ENCODE measurements around the gene AGBL5.

AGBL5 gene

DNA sequence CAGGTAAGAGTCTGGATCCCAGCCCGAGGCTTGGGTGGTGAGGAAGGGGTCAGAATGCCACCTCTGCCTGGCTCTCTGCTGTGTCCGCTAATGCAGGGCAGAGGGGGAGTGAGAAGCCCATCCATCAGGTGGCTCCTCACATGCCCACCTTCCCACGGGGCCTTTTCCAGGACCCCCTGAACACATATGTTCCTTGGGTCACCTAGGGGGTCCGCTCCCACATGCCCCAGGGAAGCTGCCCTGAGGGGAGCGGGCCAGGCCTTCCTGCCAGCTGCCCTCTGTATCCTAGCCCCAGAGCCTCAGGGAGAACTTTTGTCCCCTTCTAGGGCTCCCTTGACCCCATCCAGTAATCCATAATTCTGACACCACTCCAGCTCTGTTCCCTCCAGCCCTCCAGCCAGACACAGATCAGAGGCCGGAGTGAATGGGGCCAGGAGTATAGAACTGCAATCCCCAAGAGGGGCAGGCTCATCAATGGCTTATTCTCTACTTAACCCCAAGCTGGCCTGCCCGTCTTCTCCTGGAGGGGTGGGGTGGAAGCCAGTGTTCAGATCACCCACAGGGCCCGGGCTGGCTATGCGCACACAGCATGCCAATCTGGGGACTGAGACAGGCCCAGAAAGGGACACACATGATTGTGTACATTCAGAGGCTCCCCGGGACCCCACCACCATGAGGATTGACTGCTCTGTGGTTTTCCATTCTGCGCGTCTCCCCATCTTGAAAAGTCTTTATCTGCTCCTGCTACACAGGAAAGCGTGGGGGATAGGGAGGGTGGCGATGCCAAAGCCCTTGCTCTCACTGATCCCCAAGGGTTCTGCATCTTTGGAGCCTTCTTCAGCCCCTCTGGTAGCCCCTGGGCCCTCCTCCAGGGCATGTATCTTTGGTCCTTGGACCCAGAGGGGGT lies 28.0 kb downstream of the AGBL5 start:
- DNase-seq (ENCODE audit: low spot score): no peak
- in situ Hi-C loops (cut with MboI; ENCODE audit: low sequenced_read_pairs, unreplicated experiment): no loop called here
- TF ChIP-seq, protein P1, sequence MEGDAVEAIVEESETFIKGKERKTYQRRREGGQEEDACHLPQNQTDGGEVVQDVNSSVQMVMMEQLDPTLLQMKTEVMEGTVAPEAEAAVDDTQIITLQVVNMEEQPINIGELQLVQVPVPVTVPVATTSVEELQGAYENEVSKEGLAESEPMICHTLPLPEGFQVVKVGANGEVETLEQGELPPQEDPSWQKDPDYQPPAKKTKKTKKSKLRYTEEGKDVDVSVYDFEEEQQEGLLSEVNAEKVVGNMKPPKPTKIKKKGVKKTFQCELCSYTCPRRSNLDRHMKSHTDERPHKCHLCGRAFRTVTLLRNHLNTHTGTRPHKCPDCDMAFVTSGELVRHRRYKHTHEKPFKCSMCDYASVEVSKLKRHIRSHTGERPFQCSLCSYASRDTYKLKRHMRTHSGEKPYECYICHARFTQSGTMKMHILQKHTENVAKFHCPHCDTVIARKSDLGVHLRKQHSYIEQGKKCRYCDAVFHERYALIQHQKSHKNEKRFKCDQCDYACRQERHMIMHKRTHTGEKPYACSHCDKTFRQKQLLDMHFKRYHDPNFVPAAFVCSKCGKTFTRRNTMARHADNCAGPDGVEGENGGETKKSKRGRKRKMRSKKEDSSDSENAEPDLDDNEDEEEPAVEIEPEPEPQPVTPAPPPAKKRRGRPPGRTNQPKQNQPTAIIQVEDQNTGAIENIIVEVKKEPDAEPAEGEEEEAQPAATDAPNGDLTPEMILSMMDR (IDR thresholded peaks at IDR 0.05; ENCODE audit: borderline replicate concordance, control extremely low read depth, extremely low read depth, insufficient read depth, missing control alignments): no peak

DNA sequence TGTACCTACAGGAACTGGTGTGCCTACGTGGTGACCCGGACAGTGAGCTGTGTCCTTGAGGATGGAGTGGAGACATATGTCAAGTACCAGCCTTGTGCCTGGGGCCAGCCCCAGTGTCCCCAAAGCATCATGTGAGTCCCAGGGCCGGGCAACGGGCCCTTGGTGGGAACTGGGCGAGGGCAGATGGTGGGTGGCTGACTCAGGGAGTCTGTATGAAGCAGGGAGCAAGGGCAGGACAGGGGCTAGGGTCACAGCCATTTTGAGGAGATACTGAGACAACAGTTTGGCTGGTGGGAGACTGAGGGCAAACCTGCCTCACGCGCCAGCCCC lies 28.6 kb downstream of the AGBL5 start:
- no peak for DNase-seq (ENCODE audit: low spot score)
- in situ Hi-C loops (cut with MboI; ENCODE audit: low sequenced_read_pairs, unreplicated experiment): no loop called here

DNA sequence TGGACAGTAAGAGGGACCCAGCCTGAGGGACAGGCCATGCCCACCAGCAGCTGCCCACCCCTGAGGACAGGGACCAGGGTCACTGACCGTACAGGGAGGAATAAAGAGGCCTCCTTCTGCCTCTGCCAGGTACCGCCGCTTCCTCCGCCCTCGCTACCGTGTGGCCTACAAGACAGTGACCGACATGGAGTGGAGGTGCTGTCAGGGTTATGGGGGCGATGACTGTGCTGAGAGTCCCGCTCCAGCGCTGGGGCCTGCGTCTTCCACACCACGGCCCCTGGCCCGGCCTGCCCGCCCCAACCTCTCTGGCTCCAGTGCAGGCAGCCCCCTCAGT lies 29.1 kb downstream of the AGBL5 start:
- in situ Hi-C loops (cut with MboI; ENCODE audit: low sequenced_read_pairs, unreplicated experiment): no loop called here

More for the DNA sequence above, 28.6 kb downstream of the AGBL5 start:
- TF ChIP-seq, protein P1 (IDR thresholded peaks at IDR 0.05; ENCODE audit: borderline replicate concordance, control extremely low read depth, extremely low read depth, insufficient read depth, missing control alignments): no peak

DNA sequence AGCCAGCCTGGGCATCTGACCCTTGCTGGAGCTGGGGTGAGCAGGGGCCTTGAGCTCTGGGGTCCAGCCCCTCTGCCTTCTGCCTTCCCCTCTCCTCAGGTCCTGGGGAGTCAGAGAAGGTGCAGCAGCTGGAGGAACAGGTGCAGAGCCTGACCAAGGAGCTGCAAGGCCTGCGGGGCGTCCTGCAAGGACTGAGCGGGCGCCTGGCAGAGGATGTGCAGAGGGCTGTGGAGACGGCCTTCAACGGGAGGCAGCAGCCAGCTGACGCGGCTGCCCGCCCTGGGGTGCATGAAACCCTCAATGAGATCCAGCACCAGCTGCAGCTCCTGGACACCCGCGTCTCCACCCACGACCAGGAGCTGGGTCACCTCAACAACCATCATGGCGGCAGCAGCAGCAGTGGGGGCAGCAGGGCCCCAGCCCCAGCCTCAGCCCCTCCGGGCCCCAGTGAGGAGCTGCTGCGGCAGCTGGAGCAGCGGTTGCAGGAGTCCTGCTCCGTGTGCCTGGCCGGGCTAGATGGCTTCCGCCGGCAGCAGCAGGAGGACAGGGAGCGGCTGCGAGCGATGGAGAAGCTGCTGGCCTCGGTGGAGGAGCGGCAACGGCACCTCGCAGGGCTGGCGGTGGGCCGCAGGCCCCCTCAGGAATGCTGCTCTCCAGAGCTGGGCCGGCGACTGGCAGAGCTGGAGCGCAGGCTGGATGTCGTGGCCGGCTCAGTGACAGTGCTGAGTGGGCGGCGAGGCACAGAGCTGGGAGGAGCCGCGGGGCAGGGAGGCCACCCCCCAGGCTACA lies 30.7 kb downstream of the AGBL5 start:
- DNase-seq (ENCODE audit: low spot score): no peak
- TF ChIP-seq, protein P1 (IDR thresholded peaks at IDR 0.05; ENCODE audit: borderline replicate concordance, control extremely low read depth, extremely low read depth, insufficient read depth, missing control alignments): no peak
- in situ Hi-C loops (cut with MboI; ENCODE audit: low sequenced_read_pairs, unreplicated experiment): no loop called here

More for the DNA sequence above, 29.1 kb downstream of the AGBL5 start:
- DNase-seq (ENCODE audit: low spot score): no peak
- TF ChIP-seq, protein P1 (IDR thresholded peaks at IDR 0.05; ENCODE audit: borderline replicate concordance, control extremely low read depth, extremely low read depth, insufficient read depth, missing control alignments): no peak

DNA sequence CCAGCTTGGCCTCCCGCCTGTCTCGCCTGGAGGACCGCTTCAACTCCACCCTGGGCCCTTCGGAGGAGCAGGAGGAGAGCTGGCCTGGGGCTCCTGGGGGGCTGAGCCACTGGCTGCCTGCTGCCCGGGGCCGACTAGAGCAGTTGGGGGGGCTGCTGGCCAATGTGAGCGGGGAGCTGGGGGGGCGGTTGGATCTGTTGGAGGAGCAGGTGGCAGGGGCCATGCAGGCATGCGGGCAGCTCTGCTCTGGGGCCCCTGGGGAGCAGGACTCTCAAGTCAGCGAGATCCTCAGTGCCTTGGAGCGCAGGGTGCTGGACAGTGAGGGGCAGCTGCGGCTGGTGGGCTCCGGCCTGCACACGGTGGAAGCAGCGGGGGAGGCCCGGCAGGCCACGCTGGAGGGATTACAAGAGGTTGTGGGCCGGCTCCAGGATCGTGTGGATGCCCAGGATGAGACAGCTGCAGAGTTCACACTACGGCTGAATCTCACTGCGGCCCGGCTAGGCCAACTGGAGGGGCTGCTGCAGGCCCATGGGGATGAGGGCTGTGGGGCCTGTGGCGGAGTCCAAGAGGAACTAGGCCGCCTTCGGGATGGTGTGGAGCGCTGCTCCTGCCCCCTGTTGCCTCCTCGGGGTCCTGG lies 31.4 kb downstream of the AGBL5 start:
- TF ChIP-seq, protein P1 (IDR thresholded peaks at IDR 0.05; ENCODE audit: borderline replicate concordance, control extremely low read depth, extremely low read depth, insufficient read depth, missing control alignments): no peak
- DNase-seq (ENCODE audit: low spot score): no peak
- in situ Hi-C loops (cut with MboI; ENCODE audit: low sequenced_read_pairs, unreplicated experiment): no loop called here
